IPS-11a (cell line): Measurements from ENCODE around the gene PNLIPRP2.

Experiments used
- H3K4me3 ChIP-seq: one replicate; pipeline ENCODE4 v1.5.1; 2013; ENCODE audit warnings: low read depth, low read length, control low read depth

PNLIPRP2 gene

GRCh38 chr10:116654816-116655215, 34.1 kb downstream of the PNLIPRP2 start:
- H3K4me3 ChIP-seq, result no peak overlapping the region

GRCh38 chr10:116655568-116655967, 34.8 kb downstream of the PNLIPRP2 start:
- H3K4me3 ChIP-seq, result no peak overlapping the region

- no peak overlapping the region for H3K4me3 ChIP-seq
Measured at GRCh38 chr10:116656044-116656443, 35.3 kb downstream of the PNLIPRP2 start.

- no peak overlapping the region for H3K4me3 ChIP-seq
Measured at GRCh38 chr10:116657863-116658551, 37.3 kb downstream of the PNLIPRP2 start.

DNA sequence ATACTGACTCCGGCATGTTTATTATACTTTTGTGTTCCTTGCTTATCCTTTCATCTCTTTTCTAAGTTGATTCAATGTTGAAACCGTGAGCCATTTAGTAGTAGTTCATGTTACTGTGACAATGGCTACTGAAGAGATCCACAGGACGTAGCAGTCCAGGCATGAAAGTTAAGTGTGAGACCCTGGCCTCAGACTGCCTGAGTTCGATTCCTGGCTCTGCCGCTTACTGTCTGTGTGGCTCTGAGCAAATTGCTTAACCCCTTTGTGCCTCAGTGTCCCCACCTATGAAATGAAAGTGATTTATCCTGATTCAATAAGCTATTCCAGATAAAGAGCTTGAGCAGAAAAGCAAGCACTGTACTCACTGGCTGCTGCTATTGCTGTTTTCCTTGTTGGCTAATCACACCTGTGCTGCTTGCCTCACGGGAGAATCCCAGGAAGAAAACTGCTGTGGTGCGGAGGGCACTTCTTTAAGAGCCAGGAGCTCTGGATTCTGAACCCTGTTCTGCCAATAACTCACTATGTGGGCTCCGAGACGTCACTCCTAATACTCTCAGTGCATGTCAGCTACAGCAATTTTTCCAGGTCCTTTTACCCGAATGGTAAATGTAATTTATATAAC, 38.4 kb downstream of the PNLIPRP2 start:
- no peak overlapping the region for H3K4me3 ChIP-seq

GRCh38 chr10:116660860-116661259, 40.1 kb downstream of the PNLIPRP2 start:
- no peak overlapping the region for H3K4me3 ChIP-seq

DNA sequence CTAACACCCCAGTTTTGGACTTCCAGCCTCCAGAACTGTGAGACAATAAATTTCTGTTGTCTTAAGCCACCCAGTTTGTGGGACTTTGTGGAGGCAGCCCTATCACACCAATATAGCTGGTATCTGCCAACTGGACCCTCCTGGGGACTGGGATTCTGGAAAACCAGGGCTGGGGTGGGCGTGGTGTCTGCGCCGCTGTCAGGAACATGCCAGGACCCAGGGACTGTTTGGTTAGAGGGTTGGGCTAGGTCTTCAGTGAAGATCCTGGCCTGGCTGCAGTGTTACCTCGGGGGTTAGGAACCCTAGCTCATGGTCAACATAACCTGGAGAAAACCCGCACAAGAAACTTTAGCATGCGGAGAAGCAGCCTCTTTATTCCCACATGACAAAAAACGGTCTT, 42.6 kb downstream of the PNLIPRP2 start:
- H3K4me3 ChIP-seq, result no peak overlapping the region

GRCh38 chr10:116664631-116665030, 43.9 kb downstream of the PNLIPRP2 start:
- H3K4me3 ChIP-seq, result no peak overlapping the region

DNA sequence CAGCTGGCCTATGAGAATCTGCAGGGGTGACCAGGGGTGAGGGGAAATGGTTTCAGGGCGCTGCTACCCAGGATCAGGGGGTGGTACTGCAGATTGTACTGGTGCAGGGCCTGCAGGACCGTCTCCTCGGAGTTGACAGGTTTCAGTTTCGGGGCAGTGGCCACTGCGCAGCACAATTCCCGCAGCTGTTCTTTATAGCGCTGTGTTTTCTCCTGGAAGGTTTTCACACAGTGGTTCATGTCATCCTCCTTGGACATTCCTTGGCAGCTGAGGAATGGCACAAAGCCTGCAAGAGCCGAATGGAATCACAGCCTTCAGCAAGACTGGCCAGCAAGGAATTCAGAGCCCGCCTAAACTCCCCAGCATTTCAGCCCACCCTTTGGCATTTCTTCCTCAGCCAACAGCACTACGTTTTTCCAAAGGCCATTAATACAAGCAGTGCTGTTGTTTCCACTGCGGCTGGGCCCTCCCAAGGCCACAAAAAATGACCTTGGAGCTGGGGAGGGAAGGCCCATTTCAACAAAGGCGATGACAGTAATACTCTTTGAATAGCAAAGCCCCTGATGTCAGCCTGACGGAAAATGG, 44.9 kb downstream of the PNLIPRP2 start:
- no peak overlapping the region for H3K4me3 ChIP-seq

- H3K4me3 ChIP-seq, result no peak overlapping the region
Measured at GRCh38 chr10:116667484-116667883, 46.7 kb downstream of the PNLIPRP2 start.

GRCh38 chr10:116668018-116668417, 47.3 kb downstream of the PNLIPRP2 start:
- H3K4me3 ChIP-seq, result no peak overlapping the region

DNA sequence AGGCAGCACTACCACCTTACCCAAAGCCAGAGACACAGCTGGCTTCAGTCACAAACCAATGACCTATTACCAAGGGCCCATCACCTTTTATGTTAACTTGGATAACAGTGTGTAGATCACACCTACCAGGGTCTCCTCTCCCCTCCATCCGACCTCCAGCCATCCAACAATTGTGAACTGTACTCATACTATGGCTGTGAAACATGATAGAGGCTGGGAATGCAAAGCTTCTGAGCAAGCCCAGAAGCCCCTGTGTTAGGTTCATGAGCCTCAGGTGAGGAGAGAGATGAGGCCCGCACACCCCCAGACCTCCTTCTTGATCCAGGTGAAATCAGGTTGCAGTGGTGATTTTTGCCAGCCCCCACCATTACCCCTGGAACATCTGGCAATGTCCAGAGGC, 47.7 kb downstream of the PNLIPRP2 start:
- H3K4me3 ChIP-seq, result no peak overlapping the region

- peak overlapping the region; percentile 53 for H3K4me3 ChIP-seq
Measured at GRCh38 chr10:116669080-116669479, 48.3 kb downstream of the PNLIPRP2 start.

GRCh38 chr10:116669832-116670644, 49.3 kb downstream of the PNLIPRP2 start:
- peak overlapping the region; percentile 53 for H3K4me3 ChIP-seq

DNA sequence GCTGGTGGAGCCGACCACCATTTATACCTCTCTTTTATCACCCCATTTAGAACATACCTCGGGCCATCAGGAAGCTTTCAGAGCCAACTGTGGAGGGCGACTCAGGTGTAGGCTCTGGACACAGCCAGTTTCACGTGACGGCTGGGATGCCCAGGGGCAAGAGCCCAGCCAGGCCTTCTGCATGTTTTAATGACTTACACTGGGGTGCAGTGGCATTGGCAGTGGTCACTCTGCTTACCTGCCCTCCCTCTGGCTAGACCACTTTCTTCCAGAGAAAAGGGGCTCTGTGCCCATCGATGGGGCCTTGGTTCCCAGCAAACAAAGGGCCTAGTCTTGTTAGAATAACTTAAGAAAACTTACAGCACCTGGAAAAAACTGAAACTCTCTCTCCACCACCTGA, 50.0 kb downstream of the PNLIPRP2 start:
- no peak overlapping the region for H3K4me3 ChIP-seq

DNA sequence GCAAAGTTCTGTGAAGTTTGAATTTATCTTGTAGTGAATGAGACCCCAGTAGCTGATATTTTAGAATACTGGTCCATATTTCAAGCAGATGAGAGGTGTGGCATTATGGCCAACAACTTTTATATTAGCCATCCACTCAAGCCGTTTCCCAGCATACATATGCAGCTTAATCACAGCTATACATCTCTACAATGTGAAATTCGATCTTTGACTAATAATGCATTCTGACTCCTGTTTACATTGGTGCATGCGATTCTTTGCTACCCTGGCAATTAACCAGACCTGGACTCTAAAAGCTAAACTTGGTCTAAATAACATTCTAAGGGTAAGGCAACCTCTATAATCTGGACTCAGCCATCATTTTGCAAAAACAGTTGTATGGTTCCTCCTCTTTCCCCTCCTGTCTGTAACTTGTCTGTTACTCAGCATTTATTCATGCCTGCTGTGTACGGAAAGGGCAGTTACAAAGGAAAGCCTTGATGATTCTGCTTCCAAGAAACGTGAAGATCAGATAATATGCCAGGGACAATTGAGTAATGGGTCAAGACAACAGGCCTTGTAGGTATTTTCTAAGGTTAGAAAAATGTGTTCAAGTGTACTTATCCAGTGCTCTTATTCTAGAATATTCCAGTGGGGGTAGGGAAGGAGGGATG, 50.6 kb downstream of the PNLIPRP2 start:
- no peak overlapping the region for H3K4me3 ChIP-seq

GRCh38 chr10:116672891-116673290, 52.1 kb downstream of the PNLIPRP2 start:
- no peak overlapping the region for H3K4me3 ChIP-seq

- H3K4me3 ChIP-seq, result no peak overlapping the region
Measured at GRCh38 chr10:116673866-116674265, 53.1 kb downstream of the PNLIPRP2 start.

- H3K4me3 ChIP-seq, result no peak overlapping the region
Measured at GRCh38 chr10:116674901-116675423, 54.2 kb downstream of the PNLIPRP2 start.

- no peak overlapping the region for H3K4me3 ChIP-seq
Measured at GRCh38 chr10:116676118-116676517, 55.4 kb downstream of the PNLIPRP2 start.

DNA sequence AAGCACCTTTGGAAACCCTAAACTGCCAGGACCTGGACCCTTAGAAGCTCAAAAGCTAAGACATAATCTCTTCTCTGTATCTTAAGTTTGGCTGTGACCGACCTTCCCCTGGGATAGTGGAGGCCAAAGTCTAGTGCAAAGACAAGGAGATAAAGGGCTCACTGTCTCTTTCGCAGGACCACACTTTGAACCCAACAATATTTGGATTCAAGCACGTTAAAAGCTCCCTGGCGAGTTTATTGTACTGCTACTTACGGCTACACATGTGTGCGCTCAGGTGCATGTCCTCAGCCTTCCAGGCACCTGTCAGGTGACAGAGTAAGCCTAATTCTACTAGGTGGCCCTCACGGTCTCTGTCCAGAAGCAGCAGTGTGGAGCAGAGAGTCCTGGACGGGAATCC, 55.9 kb downstream of the PNLIPRP2 start:
- no peak overlapping the region for H3K4me3 ChIP-seq
